GM19035 (cell line): ENCODE results near the gene RGL4.

ENCODE experiments used
- ATAC-seq: cut with Tn5 transposase; IDR thresholded peaks from one replicate; pipeline ENCODE4 v1.9.1; 2021; ENCODE audit not compliant: unreplicated experiment

RGL4 gene

DNA sequence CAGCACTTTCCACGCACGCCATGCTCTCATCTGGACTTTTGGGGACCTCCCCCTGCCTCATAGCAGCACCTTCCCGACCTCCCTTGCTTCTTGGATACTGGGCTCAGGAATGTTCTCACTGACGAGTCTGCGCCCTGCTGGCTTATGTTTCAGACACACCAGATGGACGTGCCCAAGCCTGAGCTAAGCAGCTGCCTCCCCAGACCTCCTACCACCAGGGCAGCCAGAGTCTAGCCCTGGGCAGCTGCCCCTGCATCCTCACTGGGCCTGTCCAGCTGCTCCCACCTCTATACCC is 13.2 kb upstream of the RGL4 start:
- no peak for ATAC-seq

DNA sequence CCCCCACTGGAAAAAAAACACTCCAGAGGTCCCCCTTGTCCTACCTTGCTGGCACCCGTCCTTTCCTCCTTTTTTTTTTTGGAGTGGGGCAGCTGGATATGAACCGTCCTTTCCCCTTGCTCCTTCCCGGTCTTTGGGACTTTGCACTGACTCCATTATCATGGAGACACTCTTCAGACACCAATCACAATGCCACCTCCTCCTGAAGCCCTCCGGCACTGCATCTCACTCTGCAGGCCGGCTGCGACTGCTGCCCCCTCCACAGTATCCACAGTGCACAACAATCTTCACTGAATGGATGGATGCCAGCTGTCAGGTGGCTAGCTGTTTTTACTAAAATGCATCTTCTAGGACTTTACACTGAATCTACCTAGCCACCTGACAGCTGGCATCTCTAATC is 12.7 kb upstream of the RGL4 start:
- no peak for ATAC-seq

DNA sequence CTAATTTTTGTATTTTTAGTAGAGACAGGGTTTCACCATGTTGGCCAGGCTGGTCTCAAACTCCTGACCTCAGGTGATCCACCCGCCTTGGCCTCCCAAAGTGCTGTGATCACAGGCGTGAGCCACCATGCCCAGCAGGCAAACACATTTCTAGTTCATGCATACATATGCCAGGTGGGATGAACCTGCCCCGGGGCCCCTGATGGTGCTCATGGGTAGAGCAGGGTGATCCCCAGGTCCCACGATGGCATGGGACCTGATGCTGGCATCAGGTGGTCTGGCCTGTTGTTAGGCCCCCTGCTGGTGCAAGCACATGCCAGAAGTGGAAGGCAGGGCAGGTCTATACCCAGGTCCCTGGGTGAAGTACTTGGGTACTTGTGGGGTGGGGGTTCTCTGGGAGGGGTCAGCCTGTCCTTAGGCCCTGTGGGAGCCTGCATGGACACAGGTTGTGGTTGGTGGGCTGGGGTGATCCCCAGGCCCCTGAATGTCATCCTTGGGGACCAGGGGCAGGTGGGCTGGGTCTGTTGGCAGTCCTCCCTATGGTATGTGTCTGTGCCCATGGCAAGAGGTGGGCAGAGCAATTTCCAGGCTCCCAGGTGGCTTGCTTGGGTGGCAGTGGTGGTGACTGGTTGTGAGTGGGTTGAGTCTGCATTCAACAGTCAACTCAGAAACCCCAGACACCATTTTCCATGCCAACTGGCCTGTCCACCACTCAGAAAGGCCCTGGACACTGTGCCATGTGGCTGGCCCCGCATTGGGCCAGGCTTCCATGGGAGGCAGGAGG is 9.6 kb upstream of the RGL4 start:
- no peak for ATAC-seq

DNA sequence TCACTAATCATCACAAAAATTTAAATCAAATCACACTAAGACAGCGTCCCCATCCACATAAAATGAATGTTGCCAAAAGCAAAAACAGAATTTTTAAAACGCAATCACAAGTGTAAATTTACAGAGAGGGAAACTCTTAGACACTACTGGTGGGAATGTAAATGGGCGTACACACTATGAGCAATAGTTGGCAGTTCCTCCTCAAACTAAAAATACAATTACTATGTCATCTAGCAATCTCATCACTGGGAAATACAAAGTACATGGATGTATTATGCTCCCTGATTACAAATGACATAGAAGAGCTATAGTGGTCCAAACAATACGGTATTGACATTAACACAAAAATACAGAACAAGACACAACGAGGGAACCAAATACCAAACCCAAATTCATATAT is 8.7 kb upstream of the RGL4 start:
- ATAC-seq: no peak

DNA sequence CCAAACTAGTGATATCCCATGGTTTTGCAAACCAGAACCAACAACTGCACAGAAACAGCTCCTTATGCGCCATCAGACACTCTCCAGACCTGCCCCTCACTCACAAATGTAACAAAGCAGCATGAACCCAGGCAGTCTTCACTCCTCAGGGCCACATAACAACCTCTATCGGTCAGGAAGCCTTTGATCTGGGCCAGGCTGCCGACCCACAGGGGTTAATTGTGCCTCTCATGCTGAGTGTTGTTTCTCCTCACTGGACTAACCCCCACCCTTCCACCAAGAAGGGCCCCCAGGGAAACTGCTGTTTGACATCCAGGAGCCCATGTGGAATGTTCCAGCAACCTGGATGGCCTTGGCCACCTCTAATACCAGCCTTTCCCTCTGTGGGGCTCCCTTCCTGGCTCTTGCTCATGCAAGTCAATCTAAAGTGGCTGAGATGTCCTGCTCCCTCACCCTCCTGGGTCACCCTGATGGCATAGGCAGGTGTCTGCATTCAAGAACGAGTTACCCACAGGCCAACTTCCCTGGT is 7.9 kb upstream of the RGL4 start:
- no peak for ATAC-seq

DNA sequence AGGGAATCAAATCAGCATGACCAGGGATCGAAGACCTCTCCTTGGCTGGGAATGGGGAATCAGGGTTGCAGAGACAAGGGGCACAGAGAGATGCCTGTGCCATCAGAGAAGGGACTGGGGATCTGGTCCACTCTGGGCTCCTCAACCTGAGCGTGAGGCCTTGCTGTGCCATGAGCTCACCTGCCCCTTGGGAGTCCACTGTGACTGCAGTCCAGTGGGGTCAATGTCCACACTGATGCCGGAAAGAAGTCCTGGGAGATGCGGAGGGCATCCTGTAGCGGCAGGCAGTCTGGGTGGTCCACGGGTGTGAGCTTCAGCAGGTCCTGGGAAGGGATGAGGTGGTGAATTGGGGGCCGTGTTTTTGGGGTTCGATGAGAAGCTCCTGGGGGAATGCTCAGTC is 7.3 kb upstream of the RGL4 start:
- no peak for ATAC-seq

DNA sequence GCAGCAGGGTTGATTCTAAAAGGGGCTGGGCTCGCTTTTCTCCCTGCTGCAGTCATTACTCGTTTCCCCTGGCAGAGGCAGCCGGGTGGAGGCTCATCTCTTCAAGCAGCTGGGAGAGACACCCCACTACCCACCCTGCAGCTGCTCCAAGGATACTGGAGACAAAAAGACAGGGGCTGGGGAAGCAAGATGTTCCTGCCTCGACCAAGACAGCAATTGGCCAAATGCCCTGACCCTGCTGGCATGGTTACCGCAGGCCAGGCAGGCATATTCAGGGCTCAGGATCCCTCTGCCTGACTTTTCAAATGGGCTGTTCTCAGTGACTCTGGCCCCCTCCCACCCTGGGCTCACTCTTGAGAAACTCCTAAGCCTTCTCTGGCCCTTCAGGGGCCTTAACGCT is 6.8 kb upstream of the RGL4 start:
- no peak for ATAC-seq

DNA sequence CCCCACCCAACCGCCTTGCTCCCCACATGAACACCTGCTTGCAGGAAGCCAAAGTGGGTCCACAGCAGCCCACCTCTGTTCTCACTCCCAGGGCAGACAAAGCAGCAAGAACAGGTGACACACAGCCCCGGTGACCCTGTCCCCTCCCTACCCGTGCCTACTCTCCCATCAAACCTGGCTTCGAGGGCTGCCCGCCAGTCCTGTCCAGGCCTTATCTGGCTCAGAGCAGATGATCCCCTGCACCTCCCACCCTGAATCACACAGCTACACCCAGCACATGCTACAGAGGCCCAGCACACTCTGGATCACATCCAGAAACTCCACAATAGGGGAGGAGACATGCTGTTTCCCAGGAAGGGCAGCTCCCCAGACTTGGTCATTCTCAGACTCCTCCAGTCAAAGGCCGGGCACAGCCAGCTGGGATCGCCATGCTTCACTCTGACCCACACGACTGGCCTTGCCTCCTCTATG is 6.2 kb upstream of the RGL4 start:
- ATAC-seq: no peak

DNA sequence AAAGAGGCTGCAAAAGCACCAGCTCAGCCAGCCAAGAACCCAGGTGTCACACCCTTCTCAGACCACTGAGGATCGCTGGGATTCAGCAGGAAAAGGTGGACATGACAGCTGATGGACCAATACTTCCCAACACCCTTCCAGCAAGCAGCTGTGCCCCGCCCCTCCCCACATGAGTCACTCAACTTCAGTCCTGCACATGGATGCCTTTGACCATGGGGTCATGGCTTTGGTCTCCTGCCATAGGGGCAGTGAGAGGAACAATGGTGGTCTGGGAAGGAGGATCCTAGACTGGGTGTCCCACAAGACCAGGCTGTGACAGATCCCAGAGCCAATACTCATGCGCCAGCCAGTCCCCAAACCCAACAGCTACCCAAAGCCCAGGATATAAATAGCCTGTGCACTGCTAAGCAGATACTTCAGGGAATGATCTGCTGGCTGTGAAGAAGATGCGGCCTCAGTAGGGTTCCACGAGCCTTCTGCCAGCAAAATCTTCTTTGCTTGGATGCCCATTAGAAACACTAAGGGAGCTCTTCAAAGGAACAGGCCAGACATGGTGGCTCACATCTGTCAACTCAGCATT is 5.5 kb upstream of the RGL4 start:
- no peak for ATAC-seq

DNA sequence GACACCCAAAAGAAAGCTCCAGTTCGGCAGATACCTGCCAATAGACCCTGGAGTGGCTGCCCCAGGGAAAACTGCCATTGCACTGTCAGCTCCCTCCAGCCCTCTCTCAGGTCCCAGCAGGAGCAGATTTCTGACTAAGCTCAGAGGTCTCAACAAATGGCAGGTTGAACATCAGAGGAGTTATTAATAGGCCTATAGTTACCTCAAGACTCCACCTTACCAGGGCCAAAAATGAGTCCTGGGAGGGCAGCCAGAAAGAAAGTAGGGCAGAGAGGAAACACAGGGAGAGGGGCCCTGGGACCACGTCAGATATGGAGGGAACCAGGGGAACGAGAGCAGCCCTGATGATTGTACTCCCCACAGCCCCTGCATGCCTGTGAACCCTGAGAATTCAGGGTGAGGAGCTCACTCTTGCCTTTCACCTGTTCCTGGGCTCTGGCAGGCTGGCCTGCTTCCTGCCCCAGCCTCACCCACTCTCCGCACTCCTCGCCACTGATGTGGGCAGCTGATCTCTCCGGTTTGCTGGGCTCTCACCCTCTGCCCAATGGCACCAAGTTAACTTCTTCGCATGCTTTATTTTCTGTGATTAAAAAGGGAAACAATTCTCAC is 4.3 kb upstream of the RGL4 start:
- no peak for ATAC-seq

DNA sequence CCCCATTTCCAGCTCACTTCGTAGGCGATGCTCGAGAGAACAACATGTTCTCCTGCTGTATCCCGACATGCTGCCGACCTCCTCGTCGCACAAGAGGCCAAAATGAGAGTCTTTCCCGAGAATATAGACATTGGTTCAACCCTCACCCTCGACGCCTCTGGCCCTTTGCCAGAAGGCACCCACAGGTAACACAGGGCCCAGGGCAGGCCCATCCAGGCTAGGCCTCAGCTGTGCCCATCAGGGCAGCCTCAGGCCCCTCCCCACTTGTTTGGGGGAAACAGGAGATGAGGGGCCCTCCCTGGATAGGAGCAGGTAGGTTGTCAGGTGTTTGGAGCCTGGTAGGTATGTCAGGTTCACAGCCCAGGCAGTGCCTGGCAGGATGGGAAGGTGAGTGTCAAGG is 2.7 kb upstream of the RGL4 start:
- no peak for ATAC-seq

DNA sequence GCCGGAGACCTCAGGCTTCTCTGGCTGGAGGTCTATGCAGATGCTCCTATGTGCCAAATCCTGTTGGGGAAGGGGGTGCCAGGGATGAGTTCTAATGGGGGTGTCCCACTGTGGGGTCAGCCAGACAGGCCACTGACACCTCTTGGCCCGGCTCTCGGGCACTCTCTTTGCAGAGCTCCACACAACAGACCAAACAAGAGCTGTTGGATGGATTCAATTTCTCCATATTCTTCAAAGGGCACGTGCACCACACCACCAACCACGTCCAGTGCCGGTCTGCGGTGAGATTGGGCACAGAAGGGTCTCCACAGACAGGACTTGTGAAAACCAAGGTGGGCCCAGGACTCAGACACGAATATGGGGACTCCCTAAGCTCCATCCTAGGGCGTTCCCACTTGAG is 2.2 kb upstream of the RGL4 start:
- no peak for ATAC-seq

DNA sequence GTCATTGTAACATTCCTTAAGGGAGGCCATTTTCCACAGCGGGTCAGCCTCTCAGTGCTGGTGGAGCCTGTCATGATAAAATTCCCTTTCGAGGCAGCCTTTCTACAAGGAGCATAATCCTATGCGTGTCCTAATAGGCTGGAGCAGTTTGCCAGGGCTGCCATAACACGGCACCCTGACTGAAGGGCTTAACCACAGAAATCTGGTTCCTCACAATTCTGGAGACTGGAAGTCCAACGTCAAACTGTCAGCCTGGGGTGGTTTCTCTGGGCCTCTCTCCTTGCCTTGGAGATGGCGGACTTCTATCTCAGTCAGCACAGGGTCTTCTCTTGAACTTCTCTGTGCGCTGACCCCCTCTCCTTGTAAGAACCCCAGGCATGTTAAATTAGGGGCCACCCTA is 1.4 kb upstream of the RGL4 start:
- no peak for ATAC-seq

DNA sequence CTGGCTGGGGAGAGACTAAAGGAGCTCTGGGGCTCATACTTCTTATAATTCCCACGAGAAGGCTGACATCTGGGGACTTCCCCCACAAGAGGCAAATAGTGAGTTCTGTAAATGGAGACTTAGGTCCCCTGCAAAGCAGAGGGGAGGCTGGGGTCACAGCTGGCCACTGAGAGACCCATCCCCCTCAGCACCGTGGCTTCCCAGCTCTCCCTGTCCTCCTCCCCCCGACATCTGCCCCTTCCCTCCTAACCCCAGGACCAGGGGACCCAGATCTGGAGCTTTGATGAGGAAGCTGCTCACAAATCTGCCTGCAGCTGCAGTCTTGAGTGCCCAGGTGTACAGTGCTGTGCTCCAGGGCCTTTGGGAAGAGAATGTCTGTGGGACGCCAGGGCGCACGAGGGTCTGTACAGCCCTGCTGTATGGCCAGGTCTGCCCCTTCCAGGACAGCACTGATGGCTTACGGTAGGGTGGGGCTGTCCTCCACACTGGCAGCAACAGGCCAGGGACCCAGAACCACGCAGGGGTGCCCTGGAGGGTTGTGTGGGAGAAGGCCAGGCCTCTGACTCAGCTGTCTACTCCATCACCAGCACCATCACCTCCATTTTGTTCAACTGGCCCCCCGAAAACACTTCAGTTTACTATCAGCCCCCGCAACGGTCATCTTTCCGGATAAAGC is 1.1 kb downstream of the RGL4 start:
- no peak for ATAC-seq

DNA sequence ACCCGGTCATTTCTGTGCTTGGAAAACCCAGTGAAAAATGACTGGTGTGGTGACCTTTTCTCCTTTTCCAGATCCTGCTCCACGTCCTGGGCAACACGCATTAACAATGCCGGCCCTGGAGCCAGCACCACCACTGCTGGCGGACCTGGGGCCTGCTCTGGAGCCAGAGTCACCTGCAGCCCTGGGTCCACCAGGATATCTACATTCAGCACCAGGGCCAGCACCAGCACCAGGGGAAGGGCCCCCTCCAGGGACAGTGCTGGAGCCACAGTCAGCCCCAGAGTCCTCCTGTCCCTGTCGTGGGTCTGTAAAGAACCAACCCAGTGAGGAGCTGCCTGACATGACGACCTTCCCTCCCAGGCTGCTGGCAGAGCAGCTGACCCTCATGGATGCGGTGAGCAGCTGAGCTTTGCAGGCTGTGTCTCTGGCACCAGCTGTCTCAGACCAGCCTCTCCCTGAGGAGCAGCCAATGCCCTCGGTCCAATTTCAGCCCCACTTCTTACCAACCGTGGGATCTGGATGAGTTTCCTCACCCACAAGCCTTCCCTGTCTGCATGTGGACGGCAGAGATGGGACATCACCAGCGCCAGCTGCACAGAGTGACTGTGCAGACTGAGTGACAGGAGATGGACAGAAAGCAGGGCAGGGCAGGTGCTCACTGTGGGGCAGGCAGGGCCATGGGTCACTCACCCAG is 1.9 kb downstream of the RGL4 start:
- no peak for ATAC-seq

DNA sequence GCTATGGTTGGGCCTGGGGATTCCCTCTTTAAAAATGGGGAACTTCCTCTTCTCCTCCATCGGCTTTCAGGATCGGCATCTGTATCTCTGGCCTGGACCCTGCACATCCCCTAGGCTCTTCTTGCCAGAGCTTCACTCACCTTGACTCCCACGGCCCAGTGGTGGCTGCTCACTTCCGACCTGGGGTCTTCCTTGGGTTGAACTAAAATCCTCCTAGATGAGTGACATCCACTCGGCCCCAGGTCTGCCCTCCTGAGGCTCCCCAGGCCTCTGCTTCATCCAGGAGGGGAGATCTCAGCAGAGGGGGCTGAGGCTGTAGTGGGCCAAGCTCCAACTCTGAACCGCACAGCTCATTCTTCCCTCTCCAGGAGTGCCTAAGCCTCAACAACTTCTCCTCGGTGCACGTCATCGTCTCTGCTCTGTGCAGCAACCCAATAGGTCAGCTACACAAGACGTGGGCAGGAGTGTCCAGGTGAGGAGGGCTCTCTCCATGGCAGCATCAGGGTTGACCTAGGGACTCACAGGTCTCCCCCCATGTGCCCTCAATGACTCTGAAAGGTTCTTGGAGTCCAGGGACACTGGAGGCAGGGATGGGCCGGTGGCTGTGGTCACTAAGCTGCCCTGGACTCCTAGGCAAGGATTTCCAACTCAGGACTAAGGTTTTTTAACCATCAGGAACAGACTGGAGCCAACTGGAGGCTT is 3.3 kb downstream of the RGL4 start:
- ATAC-seq: no peak

DNA sequence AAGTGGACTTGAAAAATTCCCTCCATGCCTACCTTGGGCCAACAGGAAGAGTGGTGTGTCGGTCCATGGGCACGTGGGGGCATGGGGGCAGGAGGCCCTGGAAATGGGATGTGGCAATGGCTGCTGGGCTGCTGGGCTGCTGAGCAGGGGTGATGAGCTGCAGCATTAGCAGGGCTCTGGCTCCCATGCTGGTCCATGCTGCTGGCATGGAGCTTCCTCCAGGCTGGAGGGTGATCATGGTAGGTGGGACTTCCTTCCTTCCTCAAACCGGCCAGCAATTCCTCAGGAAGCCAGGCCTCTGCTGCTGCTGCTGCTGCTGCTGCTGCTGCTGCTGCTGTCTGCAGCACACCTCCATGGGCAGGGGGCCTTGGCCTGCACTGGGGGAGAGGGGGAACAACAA is 4.3 kb downstream of the RGL4 start:
- no peak for ATAC-seq

DNA sequence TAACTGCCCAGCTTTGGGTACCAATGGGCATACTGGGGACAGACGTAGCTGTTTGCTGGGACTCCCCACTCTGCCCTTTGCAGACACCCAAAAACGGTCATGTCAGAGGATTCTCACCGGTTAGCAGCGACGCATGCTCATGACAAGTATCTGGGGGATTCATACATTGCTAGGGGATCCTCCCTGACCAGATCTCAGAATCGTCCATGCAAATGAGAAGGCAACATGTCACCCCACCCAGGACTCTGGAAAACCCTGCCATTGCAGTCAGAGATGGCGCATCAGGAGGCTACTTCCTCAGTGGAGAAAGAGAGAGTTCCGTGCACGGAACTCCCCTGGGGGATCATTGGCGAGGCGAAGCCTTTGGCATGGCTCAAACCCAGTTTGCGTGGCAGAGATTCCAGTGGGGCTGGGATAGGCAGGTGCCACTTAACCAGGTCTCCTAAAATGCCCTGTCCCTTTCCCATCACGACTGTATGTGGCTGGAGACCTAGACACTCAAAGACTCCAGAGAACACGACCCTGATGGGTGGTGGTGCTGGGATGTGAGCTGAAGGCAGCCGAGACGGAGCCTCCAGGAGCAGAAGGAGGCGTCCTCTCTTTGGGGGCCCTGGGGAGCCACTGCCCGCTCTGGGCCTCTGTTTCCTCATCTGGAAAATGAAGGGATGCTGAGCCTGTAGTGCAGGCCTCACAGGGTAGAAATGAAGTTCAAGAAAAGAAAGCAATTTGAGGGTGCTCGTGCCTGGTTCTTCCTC is 4.9 kb downstream of the RGL4 start:
- ATAC-seq: no peak

DNA sequence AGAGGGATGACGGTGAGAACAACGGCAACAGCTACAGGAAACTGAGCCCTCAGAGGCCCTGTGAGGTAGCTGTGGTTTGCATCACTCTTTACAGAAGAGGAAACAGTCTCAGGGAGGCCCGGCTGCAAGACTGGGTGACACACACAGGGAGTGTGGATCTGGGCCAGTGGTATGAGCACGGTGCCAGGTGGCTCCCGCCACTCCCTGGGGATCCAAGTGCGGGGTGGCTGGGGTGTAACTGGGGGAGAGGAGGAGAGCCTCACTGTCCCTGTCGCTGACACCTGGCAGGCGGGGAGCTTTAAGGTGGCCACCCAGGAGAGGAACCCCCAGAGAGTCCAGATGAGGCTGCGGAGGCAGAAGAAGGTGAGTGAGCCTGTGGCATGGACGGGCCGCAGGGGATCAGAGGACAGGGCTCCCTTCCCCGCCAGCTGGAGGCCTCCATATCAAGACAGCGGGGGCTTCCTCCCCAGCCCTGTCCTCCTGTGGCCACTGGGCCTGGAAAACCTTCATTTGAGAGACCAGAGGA is 5.6 kb downstream of the RGL4 start:
- ATAC-seq: peak; percentile 77
